ENCODE results near the gene PDE4B. TPM values are rescaled to one million over a fixed set of nuclear protein-coding genes. Genes with fewer than 3 reads are reported as not detected.

The PDE4B gene
- total RNA-seq, 1 experiment from 2014 or later: 3.3 TPM

DNA sequence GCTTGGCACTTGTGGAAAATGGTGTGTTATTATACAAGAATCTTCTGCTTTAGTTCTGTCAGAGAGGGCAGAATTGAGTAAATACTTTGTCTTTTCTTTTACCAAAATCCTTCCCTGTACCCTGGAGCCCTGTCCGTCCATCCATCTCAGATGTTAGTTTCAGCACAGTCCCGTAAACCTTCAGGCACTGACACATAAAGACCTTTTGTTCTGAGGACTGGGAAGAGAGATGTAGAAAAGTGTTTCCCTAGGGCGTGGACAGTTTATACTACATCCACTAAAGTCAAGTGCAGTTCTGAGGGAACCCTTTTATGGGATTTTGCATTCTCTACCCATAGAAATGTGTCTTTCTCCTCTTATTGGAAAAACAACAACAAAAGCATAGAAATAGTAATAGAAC lies 162.4 kb downstream of the PDE4B start:
- ChIA-PET CTCF (interaction anchor here (1.6 to 3.6 kb wide), 3 partner anchors 288 to 491 kb away, joined by 4 to 105 read pairs (median 36); no protein-coding TSS in a partner anchor), POLR2A (interaction anchor here (0.6 kb wide), 1 partner anchor 491 kb away, joined by 3 read pairs; no protein-coding TSS in a partner anchor)
- intact Hi-C loops (cut with micrococcal nuclease): loop anchor here (10.0 kb wide), 1 partner anchor 550 kb away; no protein-coding TSS in a partner anchor
- Mint-ChIP-seq H3K4me3 (ENCODE audit: unreplicated experiment) (no peak overlapping the region), H3K9me3 (ENCODE audit: unreplicated experiment) (no peaks in the 10 kb centered on the region), H3K4me1 (ENCODE audit: insufficient read depth, unreplicated experiment) (no peaks in the 10 kb centered on the region), H3K36me3 (ENCODE audit: insufficient read depth, unreplicated experiment) (no peaks in the 10 kb centered on the region), H3K27me3 (ENCODE audit: insufficient read depth, unreplicated experiment) (peaks cover 19% of the 10 kb centered on the region), H3K27ac (ENCODE audit: low read depth, unreplicated experiment) (no peak overlapping the region)
- no peak for DNase-seq (ENCODE audit: unreplicated experiment)
- TF ChIP-seq, protein P1, sequence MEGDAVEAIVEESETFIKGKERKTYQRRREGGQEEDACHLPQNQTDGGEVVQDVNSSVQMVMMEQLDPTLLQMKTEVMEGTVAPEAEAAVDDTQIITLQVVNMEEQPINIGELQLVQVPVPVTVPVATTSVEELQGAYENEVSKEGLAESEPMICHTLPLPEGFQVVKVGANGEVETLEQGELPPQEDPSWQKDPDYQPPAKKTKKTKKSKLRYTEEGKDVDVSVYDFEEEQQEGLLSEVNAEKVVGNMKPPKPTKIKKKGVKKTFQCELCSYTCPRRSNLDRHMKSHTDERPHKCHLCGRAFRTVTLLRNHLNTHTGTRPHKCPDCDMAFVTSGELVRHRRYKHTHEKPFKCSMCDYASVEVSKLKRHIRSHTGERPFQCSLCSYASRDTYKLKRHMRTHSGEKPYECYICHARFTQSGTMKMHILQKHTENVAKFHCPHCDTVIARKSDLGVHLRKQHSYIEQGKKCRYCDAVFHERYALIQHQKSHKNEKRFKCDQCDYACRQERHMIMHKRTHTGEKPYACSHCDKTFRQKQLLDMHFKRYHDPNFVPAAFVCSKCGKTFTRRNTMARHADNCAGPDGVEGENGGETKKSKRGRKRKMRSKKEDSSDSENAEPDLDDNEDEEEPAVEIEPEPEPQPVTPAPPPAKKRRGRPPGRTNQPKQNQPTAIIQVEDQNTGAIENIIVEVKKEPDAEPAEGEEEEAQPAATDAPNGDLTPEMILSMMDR (IDR thresholded peaks at IDR 0.05; ENCODE audit: unreplicated experiment): no peak
- BruUV-seq (replicated peaks): no TSS peak

DNA sequence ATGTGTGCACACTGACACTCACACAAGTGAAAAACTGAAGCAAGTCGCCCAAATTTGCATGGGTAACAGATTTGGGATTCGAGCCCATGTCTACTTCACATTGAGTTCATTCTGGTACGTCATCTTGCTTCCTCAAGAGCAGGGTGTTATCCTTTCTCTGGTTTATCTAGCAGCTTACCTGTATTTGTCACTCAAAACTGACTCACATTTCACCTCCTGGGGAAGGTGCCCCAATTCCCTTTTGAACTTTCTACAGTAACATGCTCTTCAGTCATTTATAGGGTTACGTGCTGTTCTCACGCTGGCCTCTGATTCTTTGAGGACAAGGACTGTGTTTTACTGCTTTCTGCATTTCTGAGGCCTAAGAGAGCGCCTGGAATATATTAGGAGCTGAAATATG lies 162.8 kb downstream of the PDE4B start:
- no peak for DNase-seq (ENCODE audit: unreplicated experiment)
- Mint-ChIP-seq H3K27ac (ENCODE audit: low read depth, unreplicated experiment) (no peak overlapping the region), H3K9me3 (ENCODE audit: unreplicated experiment) (no peaks in the 10 kb centered on the region), H3K36me3 (ENCODE audit: insufficient read depth, unreplicated experiment) (no peaks in the 10 kb centered on the region), H3K4me1 (ENCODE audit: insufficient read depth, unreplicated experiment) (no peaks in the 10 kb centered on the region), H3K27me3 (ENCODE audit: insufficient read depth, unreplicated experiment) (peaks cover 16% of the 10 kb centered on the region), H3K4me3 (ENCODE audit: unreplicated experiment) (no peak overlapping the region)
- intact Hi-C loops (cut with micrococcal nuclease): loop anchor here (10.0 kb wide), 1 partner anchor 549 kb away; no protein-coding TSS in a partner anchor
- TF ChIP-seq, protein P1 (IDR thresholded peaks at IDR 0.05; ENCODE audit: unreplicated experiment): no peak
- no TSS peak for BruUV-seq (replicated peaks)
- ChIA-PET CTCF (interaction anchor here (0.5 to 3.6 kb wide), 6 partner anchors 14 to 491 kb away, joined by 3 to 105 read pairs (median 4); no protein-coding TSS in a partner anchor), POLR2A (interaction anchor here (0.6 kb wide), 1 partner anchor 491 kb away, joined by 3 read pairs; no protein-coding TSS in a partner anchor)

DNA sequence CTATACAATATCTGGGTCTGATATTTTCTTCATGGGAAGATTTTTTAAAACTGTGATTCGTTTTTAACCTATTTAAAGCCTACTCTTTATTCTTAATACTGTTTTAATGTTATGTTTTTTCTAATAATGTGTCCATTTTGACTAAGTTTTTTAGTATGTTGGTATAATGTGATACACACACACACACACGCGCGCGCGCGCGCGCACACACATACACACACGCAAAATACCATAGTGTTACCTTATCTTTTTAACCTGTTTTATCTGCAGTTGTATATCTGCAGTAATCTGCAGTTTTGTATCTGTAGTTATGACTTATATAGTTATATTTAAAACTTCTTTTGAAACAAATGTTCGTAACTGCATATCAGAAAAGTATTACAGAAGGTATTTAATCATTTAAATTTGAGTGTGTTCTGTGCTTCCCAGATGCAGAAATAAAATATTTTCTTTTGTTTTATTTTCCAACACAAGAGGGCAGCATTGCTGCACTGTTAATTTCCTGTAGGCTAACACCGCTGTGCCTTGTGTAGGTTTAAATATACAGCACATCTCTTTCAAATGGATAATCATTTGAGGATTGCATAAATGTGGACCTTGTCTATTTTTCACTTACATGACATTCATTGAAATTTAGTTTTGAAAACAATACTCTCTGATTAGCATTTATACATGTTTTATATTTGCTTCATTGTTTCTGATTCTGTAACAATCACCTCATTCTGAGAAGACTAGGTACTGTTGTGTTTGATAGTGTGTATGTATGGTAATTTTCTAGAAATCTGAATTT lies 166.1 kb downstream of the PDE4B start:
- DNase-seq (ENCODE audit: unreplicated experiment): peak; percentile 62
- intact Hi-C loops (cut with micrococcal nuclease): loop anchor here (1.0 to 10.0 kb wide), 4 partner anchors 284 to 768 kb away; no protein-coding TSS in a partner anchor
- BruUV-seq (replicated peaks): no TSS peak
- Mint-ChIP-seq H3K27ac (ENCODE audit: low read depth, unreplicated experiment) (no peak overlapping the region), H3K4me1 (ENCODE audit: insufficient read depth, unreplicated experiment) (no peaks in the 10 kb centered on the region), H3K27me3 (ENCODE audit: insufficient read depth, unreplicated experiment) (no peaks in the 10 kb centered on the region), H3K36me3 (ENCODE audit: insufficient read depth, unreplicated experiment) (no peaks in the 10 kb centered on the region), H3K4me3 (ENCODE audit: unreplicated experiment) (no peak overlapping the region), H3K9me3 (ENCODE audit: unreplicated experiment) (no peaks in the 10 kb centered on the region)
- POLR2A ChIA-PET: no interaction called here
- TF ChIP-seq, protein P1 (IDR thresholded peaks at IDR 0.05; ENCODE audit: unreplicated experiment): peak; percentile 60
- CTCF ChIA-PET: interaction anchor here (0.6 to 9.7 kb wide), 23 partner anchors 10 to 872 kb away, joined by 3 to 280 read pairs (median 3); no protein-coding TSS in a partner anchor

DNA sequence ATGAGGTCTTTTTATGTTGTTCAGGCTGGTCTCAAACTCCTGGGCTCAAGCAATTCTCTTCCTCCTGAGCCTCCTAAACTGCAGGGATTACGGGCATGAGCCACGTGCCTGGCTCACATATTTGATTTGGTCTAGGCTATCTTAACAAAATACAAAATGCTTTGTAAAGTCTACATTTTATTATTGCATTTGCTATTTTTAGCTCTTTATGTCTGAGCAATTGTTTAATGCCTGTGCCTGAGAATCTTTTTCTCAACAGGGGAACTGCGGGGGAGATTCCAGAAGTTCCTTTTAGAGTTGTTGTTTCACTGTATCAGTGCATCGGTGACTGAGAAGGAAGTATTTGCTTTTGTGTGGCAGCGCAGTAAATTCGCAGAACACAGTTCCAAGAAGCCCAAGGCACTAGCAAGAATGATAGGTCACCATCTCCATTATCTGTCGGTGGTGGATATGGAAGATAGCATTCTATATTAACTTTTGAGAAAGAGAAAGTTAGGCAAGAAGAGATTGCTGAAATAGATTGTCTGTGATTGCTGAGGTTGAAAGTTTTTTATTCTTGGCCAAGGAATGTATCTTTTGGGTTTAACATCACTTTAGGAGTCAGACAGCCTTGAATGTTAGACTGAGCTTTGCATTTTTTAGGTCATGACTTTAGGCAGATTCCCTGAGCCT lies 167.3 kb downstream of the PDE4B start:
- H3K27ac Mint-ChIP-seq (ENCODE audit: low read depth, unreplicated experiment): no peak overlapping the region
- BruUV-seq (replicated peaks): no TSS peak
- ChIA-PET POLR2A (no interaction called here), CTCF (interaction anchor here (0.6 to 9.7 kb wide), 20 partner anchors 9 to 879 kb away, joined by 3 to 280 read pairs (median 3); no protein-coding TSS in a partner anchor)
- H3K4me1 Mint-ChIP-seq (ENCODE audit: insufficient read depth, unreplicated experiment): no peaks in the 10 kb centered on the region
- intact Hi-C loops (cut with micrococcal nuclease): loop anchor here (1.0 to 10.0 kb wide), 4 partner anchors 282 to 766 kb away; no protein-coding TSS in a partner anchor
- H3K9me3 Mint-ChIP-seq (ENCODE audit: unreplicated experiment): no peaks in the 10 kb centered on the region
- H3K36me3 Mint-ChIP-seq (ENCODE audit: insufficient read depth, unreplicated experiment): no peaks in the 10 kb centered on the region
- H3K4me3 Mint-ChIP-seq (ENCODE audit: unreplicated experiment): no peak overlapping the region
- no peaks in the 10 kb centered on the region for H3K27me3 Mint-ChIP-seq (ENCODE audit: insufficient read depth, unreplicated experiment)
- DNase-seq (ENCODE audit: unreplicated experiment): no peak
- TF ChIP-seq, protein P1 (IDR thresholded peaks at IDR 0.05; ENCODE audit: unreplicated experiment): no peak

Measured in MCF 10A (cell line).